Activated CD8-positive, alpha-beta memory T cell treated with anti-CD3 and anti-CD28 coated beads, Interleukin-2, amount 10 ng/mL, durations not matched to agents 7 days and 5 days (primary cell): Measurements from ENCODE around the gene CFAP65. TPM values are rescaled to one million over a fixed set of nuclear protein-coding genes. Genes with fewer than 3 reads are reported as not detected.

ENCODE experiments used
- ATAC-seq: fragments of 150-1000 bp; cut with Tn5 transposase; one replicate; pipeline ENCODE4 v1.10.0; 2021; ENCODE audit warnings: moderate library complexity
- CTCF ChIA-PET: fragments of 350-600 bp; sonication (Branson Sonifier 250); formaldehyde crosslinking; loops from one replicate; lab custom pipeline; 2021; ENCODE audit warnings: antibody characterized with exemption; lab: Charles Lee
- DNase-seq: peaks from one replicate; pipeline ENCODE4 v3.0.0-alpha.2; 2020
- H3K27ac Mint-ChIP-seq: one replicate; pipeline ENCODE4 v1.8.0; 2021; ENCODE audit warnings: mild to moderate bottlenecking, mixed read lengths
- H3K27me3 Mint-ChIP-seq: one replicate; pipeline ENCODE4 v1.8.0; 2021; ENCODE audit warnings: mixed read lengths
- H3K36me3 Mint-ChIP-seq: one replicate; pipeline ENCODE4 v1.8.0; 2021; ENCODE audit warnings: mild to moderate bottlenecking, mixed read lengths
- H3K4me1 Mint-ChIP-seq: one replicate; pipeline ENCODE4 v1.8.0; 2021; ENCODE audit warnings: mixed read lengths
- H3K4me3 Mint-ChIP-seq: one replicate; pipeline ENCODE4 v1.8.0; 2021; ENCODE audit warnings: mild to moderate bottlenecking, moderate library complexity, mixed read lengths
- H3K9me3 Mint-ChIP-seq: one replicate; pipeline ENCODE4 v1.8.0; 2022; ENCODE audit warnings: low read depth, mixed read lengths
- total RNA-seq, 2 experiments: library from RNA; stranded (reverse); gene quantifications; one replicate each; pipeline ENCODE4 v1.2.3, GENCODE V29; 2021

Gene CFAP65
- total RNA-seq, 2 experiments from 2014 or later, result not detected

- peaks cover 56% of the 10 kb centered on the region for H3K27me3 Mint-ChIP-seq
- H3K36me3 Mint-ChIP-seq, result no peaks in the 10 kb centered on the region
- no peak overlapping the region for H3K4me3 Mint-ChIP-seq
These were observed 6.5 kb downstream of the CFAP65 start for GRCh38 chr2:219034823-219035222.

GRCh38 chr2:219032051-219032745, 9.1 kb downstream of the CFAP65 start:
- no peak overlapping the region for H3K27ac Mint-ChIP-seq
- H3K27me3 Mint-ChIP-seq, result peaks cover 40% of the 10 kb centered on the region
- CTCF ChIA-PET, result interaction anchor here (0.7 to 4.1 kb wide), 5 partner anchors 9 to 125 kb away, joined by 3 to 38 read pairs (median 4); partner anchors contain the start of gene CFAP65
- no peaks in the 10 kb centered on the region for H3K4me1 Mint-ChIP-seq
- H3K4me3 Mint-ChIP-seq, result no peak overlapping the region
- no peak for ATAC-seq
- no peaks in the 10 kb centered on the region for H3K9me3 Mint-ChIP-seq
- H3K36me3 Mint-ChIP-seq, result no peaks in the 10 kb centered on the region
- no peak for DNase-seq

More at GRCh38 chr2:219034823-219035222, 6.5 kb downstream of the CFAP65 start:
- CTCF ChIA-PET, result interaction anchor here (0.8 kb wide), 1 partner anchor 120 kb away, joined by 3 read pairs; no protein-coding TSS in a partner anchor
- Mint-ChIP-seq H3K9me3 (no peaks in the 10 kb centered on the region), H3K27ac (no peak overlapping the region), H3K4me1 (no peaks in the 10 kb centered on the region)
- no peak for ATAC-seq
- no peak for DNase-seq

- no peak for DNase-seq
- no peak overlapping the region for H3K27ac Mint-ChIP-seq
- CTCF ChIA-PET, result interaction anchor here (0.7 to 6.7 kb wide), 7 partner anchors 10 to 126 kb away, joined by 3 to 69 read pairs (median 5); partner anchors contain the start of gene CFAP65
- peaks cover 37% of the 10 kb centered on the region for H3K27me3 Mint-ChIP-seq
- no peak for ATAC-seq
- H3K36me3 Mint-ChIP-seq, result no peaks in the 10 kb centered on the region
- H3K4me3 Mint-ChIP-seq, result no peak overlapping the region
- H3K4me1 Mint-ChIP-seq, result no peaks in the 10 kb centered on the region
- no peaks in the 10 kb centered on the region for H3K9me3 Mint-ChIP-seq
These were observed 10.1 kb downstream of the CFAP65 start for GRCh38 chr2:219031005-219031738.

GRCh38 chr2:219030177-219030940, 11.0 kb downstream of the CFAP65 start:
- Mint-ChIP-seq H3K27ac (no peak overlapping the region), H3K4me3 (no peak overlapping the region)
- no peak for DNase-seq

GRCh38 chr2:219029829-219030165, 11.5 kb downstream of the CFAP65 start:
- H3K9me3 Mint-ChIP-seq, result no peaks in the 10 kb centered on the region

More at GRCh38 chr2:219030177-219030940, 11.0 kb downstream of the CFAP65 start:
- H3K9me3 Mint-ChIP-seq, result no peaks in the 10 kb centered on the region
- H3K4me1 Mint-ChIP-seq, result no peaks in the 10 kb centered on the region
- H3K27me3 Mint-ChIP-seq, result peaks cover 29% of the 10 kb centered on the region
- CTCF ChIA-PET, result interaction anchor here (0.6 to 6.7 kb wide), 48 partner anchors 11 to 465 kb away, joined by 3 to 69 read pairs (median 4); partner anchors contain the start of genes CFAP65, CNPPD1 and IHH
- no peaks in the 10 kb centered on the region for H3K36me3 Mint-ChIP-seq
- ATAC-seq, result no peak

GRCh38 chr2:219028996-219029828, 12.1 kb downstream of the CFAP65 start:
- Mint-ChIP-seq H3K36me3 (no peaks in the 10 kb centered on the region), H3K9me3 (no peaks in the 10 kb centered on the region), H3K4me3 (no peak overlapping the region), H3K27me3 (peaks cover 19% of the 10 kb centered on the region), H3K4me1 (no peaks in the 10 kb centered on the region), H3K27ac (no peak overlapping the region)
- peak; percentile 27 for ATAC-seq
- CTCF ChIA-PET, result interaction anchor here (0.7 to 6.7 kb wide), 44 partner anchors 10 to 467 kb away, joined by 3 to 69 read pairs (median 4); partner anchors contain the start of genes CFAP65, CNPPD1 and IHH
- no peak for DNase-seq

More at GRCh38 chr2:219029829-219030165, 11.5 kb downstream of the CFAP65 start:
- peak; percentile 88 for ATAC-seq
- Mint-ChIP-seq H3K27ac (no peak overlapping the region), H3K4me1 (no peaks in the 10 kb centered on the region), H3K4me3 (no peak overlapping the region), H3K27me3 (peaks cover 25% of the 10 kb centered on the region), H3K36me3 (no peaks in the 10 kb centered on the region)
- CTCF ChIA-PET, result interaction anchor here (0.6 to 6.7 kb wide), 47 partner anchors 11 to 466 kb away, joined by 3 to 69 read pairs (median 4); partner anchors contain the start of genes CFAP65, CNPPD1 and IHH
- peak; percentile 78 for DNase-seq

GRCh38 chr2:219028141-219028540, 13.2 kb downstream of the CFAP65 start:
- Mint-ChIP-seq H3K4me3 (no peak overlapping the region), H3K27ac (no peak overlapping the region), H3K27me3 (peaks cover 11% of the 10 kb centered on the region), H3K9me3 (no peaks in the 10 kb centered on the region), H3K36me3 (no peaks in the 10 kb centered on the region), H3K4me1 (no peaks in the 10 kb centered on the region)
- ATAC-seq (no peak), DNase-seq (no peak)
- CTCF ChIA-PET, result interaction anchor here (1.3 to 6.7 kb wide), 5 partner anchors 9 to 125 kb away, joined by 3 to 69 read pairs (median 31); no protein-coding TSS in a partner anchor

GRCh38 chr2:219027511-219028055, 13.7 kb downstream of the CFAP65 start:
- ATAC-seq (no peak), DNase-seq (no peak)
- H3K4me3 Mint-ChIP-seq, result no peak overlapping the region
- no peaks in the 10 kb centered on the region for H3K4me1 Mint-ChIP-seq
- peaks cover 7% of the 10 kb centered on the region for H3K27me3 Mint-ChIP-seq
- no peak overlapping the region for H3K27ac Mint-ChIP-seq
- no peaks in the 10 kb centered on the region for H3K9me3 Mint-ChIP-seq
- CTCF ChIA-PET, result interaction anchor here (0.7 to 6.7 kb wide), 5 partner anchors 8 to 267 kb away, joined by 3 to 69 read pairs (median 4); no protein-coding TSS in a partner anchor
- H3K36me3 Mint-ChIP-seq, result no peaks in the 10 kb centered on the region

GRCh38 chr2:219026946-219027345, 14.4 kb downstream of the CFAP65 start:
- DNase-seq (no peak), ATAC-seq (no peak)
- no peaks in the 10 kb centered on the region for H3K36me3 Mint-ChIP-seq
- CTCF ChIA-PET, result interaction anchor here (0.7 to 6.7 kb wide), 5 partner anchors 77 to 268 kb away, joined by 3 to 69 read pairs (median 3); no protein-coding TSS in a partner anchor
- no peaks in the 10 kb centered on the region for H3K9me3 Mint-ChIP-seq
- no peaks in the 10 kb centered on the region for H3K4me1 Mint-ChIP-seq
- no peak overlapping the region for H3K4me3 Mint-ChIP-seq
- peak overlapping the region; percentile 1 for H3K27ac Mint-ChIP-seq
- H3K27me3 Mint-ChIP-seq, result peaks cover 2% of the 10 kb centered on the region

GRCh38 chr2:219025637-219026585, 15.4 kb downstream of the CFAP65 start:
- ATAC-seq (no peak), DNase-seq (no peak)
- H3K27me3 Mint-ChIP-seq, result peaks cover 2% of the 10 kb centered on the region
- H3K27ac Mint-ChIP-seq, result no peak overlapping the region
- H3K4me3 Mint-ChIP-seq, result no peak overlapping the region
- CTCF ChIA-PET, result interaction anchor here (1.0 to 6.7 kb wide), 6 partner anchors 9 to 134 kb away, joined by 3 to 69 read pairs (median 4); no protein-coding TSS in a partner anchor
- no peaks in the 10 kb centered on the region for H3K4me1 Mint-ChIP-seq
- H3K36me3 Mint-ChIP-seq, result no peaks in the 10 kb centered on the region
- no peaks in the 10 kb centered on the region for H3K9me3 Mint-ChIP-seq

GRCh38 chr2:219024059-219024458, 17.3 kb downstream of the CFAP65 start:
- no peak overlapping the region for H3K27ac Mint-ChIP-seq
- H3K36me3 Mint-ChIP-seq, result no peaks in the 10 kb centered on the region
- no peak overlapping the region for H3K4me3 Mint-ChIP-seq
- CTCF ChIA-PET, result interaction anchor here (0.9 to 6.7 kb wide), 6 partner anchors 17 to 131 kb away, joined by 3 to 69 read pairs (median 4); partner anchors contain the start of gene CFAP65
- no peak for ATAC-seq
- no peak for DNase-seq
- H3K9me3 Mint-ChIP-seq, result no peaks in the 10 kb centered on the region
- H3K27me3 Mint-ChIP-seq, result peaks cover 2% of the 10 kb centered on the region
- no peaks in the 10 kb centered on the region for H3K4me1 Mint-ChIP-seq
